Activated T-cell treated with anti-CD3 and anti-CD28 coated beads for 48 hours (primary cell): ENCODE results near the gene NDUFA11.
A peak's percentile ranks its signal among the peaks of the same experiment; 100 is the strongest.

Source experiments
- DNase-seq: peaks from one replicate; pipeline ENCODE4 v3.0.0-alpha.2; 2020; ENCODE audit warnings: low read depth

The NDUFA11 gene

DNA sequence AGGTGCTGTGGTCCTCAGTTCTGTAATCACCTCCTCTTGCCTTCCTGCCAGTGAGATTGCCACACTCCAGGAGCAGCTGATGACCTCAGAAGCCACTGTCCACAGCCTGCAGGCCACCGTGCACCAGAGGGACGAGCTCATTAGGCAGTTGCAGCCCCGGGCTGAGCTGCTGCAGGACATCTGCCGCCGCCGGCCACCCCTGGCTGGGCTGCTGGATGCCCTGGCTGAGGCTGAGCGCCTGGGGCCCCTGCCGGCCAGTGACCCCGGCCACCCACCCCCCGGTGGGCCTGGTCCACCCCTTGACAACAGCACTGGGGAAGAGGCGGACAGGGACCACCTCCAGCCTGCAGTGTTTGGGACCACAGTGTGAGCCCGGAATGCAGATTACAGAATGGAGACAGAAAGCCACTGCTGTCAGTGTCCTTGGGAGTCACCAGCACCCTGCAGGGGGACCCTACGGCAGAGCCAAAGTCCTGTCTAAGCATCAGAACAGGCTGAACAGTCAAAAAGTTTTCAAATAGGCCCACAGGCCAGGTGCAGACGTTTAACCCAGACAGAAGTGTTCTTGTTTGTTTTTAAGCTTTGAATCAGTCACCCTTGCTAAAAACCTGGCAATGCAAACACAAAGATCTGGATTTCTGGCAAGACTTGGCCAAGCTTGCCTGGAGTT, 5.3 kb upstream of the NDUFA11 start:
- DNase-seq, result no peak

- no peak for DNase-seq
Measured at GRCh38 chr19:5907241-5907640, 3.7 kb upstream of the NDUFA11 start.

DNA sequence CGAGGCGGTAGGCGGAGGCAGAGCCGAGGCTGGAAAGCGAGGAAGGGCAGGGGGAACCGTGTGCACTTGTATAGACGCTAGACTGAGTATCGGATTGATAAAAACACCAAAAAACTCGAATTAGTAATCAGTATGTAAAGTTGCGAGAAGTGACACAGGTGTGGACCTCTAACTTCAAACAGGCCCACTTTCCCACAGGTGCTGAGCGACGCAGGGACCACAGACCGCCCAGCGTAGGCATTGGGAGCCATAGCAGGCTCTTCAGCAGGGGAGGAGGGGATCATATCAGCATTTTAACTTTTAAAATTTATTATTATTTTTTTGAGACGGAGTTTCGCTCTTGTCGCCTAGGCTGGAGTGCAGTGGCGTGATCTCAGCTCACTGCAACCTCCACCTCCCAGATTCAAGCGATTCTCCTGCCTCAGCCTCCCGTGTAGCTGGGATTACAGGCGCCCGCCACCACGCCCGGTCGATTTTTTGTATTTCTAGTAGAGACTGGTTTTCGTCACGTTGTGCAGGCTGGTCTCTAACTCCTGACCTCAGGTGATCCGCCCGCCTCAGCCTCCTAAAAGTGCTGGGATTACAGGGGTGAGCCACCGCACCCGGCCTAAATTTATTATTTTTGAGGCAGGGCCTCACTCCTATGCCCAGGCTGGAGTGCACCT, 1.7 kb upstream of the NDUFA11 start:
- no peak for DNase-seq

DNA sequence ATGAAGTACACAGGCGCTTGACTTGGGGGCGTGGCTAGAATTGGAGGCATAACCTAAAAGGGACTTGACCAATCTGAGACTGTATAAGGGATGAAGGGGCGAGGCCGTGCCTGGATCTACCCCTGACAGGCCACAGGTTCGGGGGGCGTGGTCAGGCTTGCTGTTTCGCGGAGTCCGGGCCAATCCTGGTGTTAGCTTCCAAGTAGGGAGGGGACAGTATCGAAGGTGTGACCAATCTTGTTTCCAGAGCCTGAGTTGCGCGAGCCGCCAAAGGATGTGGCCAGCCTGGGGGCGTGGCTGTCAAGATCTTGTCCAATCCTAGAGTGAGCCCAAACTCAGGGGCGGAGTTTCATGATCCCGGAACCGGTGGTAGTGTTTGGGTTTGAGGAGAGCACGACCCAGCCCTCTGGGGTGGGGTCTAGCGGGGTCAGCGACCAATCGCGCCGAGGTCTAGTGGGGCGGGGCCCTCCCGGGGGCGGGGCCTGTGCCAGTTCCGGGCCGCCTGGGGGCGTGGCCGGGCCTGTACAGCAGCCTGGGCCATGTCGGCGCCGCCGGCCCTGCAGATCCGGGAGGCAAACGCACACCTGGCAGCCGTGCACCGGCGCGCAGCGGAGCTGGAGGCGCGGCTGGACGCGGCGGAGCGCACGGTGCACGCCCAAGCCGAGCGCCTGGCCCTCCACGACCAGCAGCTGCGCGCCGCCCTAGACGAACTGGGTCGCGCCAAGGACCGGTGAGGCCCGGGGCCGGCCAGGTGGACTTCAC, 943 bp upstream of the NDUFA11 start, which contains the start of gene VMAC:
Gene VMAC (plus strand): TSS at position 521 of the 762 bp plus-strand sequence. CDS start 19 bp downstream, at position 540.
- peak; percentile 99 for DNase-seq

DNA sequence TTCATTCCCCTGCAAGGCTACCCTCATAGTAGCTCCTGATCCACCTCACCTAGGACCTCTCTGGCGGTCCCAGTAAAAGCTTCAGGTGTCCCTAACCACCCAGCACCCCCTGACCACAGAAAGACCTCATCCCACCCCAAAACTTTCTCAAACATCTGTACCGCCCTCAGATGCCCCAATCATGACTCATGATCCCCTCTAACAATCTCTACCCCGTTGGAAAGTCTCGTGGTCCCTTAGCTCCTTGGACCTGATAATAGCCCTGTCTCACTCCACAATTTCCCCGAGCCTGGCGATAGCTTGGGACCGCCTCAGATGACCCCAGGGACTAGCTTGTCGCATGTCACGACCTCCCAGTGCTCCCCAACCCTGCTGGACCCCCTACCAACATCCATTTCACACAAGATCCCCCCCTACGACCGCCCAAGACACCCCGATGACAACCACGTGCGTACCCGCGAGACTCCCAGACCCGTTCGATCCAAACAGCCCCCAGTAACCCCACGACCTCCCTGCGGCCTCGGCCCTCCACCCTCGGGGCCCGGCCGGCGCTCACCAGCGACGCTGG, 450 bp downstream of the NDUFA11 start:
- DNase-seq, result no peak

DNA sequence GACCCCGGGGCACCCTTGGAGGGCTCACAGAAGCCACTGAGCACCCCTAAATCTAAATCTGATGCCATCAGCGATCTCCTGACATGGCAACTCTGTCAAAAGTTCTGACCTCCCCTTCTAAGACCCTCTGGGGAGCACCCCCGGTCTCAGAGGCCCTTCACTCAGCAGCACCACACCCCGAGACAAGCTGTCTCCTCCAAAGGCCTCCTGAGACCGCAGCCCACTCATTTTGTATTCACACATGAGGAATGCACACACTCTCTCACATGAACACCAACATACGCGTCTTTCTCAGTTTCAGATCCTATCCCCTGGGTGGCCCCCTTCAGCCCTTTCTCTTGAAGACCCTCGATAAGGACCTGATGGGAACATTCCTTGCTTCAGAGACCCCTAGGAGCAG, 2.6 kb downstream of the NDUFA11 start:
- no peak for DNase-seq

DNA sequence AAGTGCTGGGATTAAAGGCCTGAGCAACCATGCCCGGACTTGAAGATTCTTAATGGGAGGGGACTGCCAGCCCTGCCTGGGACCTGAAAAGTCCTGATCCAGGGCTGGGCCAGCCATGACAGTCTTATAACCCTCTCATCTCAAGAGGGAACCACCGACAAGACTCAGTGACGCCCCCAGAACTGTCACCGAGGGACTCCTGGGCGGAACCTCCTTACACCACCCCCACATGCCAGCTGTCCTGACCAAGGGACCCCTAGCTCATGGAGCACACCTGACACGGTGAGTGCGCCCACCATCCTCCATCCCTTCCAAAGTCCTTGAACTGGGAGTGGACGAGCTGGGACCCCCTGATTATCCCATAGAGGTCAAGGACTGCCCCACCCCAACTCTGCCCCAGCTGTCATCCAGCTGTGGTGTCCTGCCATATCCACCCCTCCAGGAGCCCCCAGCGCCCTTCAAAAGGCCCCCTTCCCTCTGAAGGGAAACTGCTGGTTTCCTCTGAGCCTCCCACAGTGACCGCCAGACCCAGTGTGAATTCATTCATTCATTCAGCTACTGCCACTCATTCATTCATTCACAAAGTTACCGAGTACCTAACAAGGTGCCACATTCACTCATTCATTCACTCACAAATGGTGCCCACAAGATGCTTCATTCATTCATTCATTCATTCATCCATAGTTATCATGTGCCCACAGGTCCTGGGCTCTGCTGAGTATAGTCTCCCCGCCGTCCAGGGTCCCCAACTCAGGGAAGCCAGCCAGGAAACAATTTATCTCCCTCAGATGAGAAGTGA, 3.7 kb downstream of the NDUFA11 start:
- no peak for DNase-seq

DNA sequence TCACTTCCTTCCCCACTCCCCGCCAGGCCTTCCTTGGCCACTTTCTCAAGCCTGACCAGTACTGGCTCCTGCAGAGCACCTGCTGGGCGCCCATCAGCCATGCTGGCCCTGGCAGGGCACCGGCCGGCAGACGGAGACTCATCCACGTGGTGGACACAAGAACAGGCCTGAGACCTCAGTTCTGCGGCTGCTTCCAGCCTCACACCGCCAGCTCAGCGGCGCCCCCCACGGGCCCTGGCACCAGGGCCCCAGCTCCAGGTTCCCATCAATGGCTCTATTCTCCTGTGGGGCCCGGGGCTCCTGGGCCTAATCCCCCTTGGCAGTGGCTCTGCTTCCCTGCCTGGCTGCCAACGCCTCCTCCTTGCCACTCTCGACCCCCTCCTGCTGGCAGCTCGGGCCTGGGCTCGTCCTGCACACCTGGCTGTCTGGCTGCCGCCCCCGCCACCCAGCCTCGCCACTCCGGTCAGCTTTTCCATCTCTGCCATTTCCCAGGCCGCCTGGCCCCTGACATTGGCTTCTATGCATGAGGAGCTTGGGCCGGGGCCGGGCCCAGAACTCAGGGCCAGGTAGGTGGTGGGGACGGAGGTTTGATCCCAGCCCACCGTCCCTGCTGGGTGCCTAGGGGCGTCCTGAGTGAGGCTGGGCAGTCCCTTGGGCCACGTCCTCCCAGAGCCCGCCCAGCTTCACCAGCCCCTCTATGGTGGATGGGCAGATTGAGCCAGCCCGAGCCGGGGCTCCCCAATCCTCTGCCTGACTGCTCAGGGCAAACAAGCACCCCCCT, 6.2 kb downstream of the NDUFA11 start:
- DNase-seq, result no peak

- no peak for DNase-seq
Measured at GRCh38 chr19:5896365-5897076, 7.1 kb downstream of the NDUFA11 start.

DNA sequence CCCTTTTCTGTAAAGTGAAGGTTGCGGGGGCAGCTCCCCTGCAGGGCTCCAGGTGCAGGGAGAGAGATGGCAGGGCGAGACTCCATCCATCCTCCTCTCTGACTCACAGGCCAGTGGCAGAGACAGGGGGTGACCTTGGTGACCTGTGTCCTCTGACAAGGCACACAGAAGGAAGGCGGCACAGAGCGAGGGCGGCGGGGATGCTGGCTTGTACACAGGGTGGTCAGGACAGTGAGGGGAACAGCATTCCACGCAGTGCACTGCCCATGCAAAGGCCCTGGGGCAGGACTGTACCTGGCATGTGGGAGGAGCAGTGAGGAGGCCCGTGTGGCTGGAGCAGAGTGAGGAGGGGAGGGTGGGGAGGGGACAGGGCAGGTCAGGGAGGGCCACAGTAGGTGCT, 7.7 kb downstream of the NDUFA11 start:
- DNase-seq, result no peak

GRCh38 chr19:5895409-5895808, 8.2 kb downstream of the NDUFA11 start:
- DNase-seq, result no peak

GRCh38 chr19:5894704-5895349, 8.8 kb downstream of the NDUFA11 start:
- no peak for DNase-seq

- no peak for DNase-seq
Measured at GRCh38 chr19:5893907-5894703, 9.5 kb downstream of the NDUFA11 start.

DNA sequence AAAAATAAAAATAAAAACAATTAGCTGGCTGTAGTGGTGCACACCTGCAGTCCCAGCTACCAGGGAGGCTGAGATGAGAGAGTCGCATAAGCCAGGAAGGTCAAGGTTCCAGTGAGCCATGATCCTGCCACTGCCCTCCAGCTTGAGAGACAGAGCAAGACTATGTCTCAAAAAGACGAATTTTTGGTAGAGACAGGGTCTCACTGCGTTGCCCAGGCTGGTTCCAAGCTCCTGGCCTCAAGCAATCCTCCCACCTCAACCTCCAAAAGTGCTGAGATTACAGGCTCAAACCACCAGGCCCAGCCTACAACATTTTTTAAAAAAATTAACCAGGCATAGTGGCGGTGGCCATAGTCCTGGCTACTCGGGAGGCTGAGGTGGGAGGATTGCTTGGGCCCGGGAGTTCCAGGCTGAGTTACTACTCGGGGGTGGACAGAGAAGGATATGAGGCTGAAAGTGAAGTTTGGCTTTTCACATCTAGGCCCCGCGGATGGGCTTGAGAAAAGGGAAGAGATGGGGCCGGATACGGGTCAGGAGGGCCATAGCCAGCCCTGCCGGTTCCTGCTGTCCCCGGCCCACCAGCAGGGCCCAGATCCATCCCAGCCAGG, 10.2 kb downstream of the NDUFA11 start:
- DNase-seq, result no peak

GRCh38 chr19:5892772-5893275, 10.8 kb downstream of the NDUFA11 start:
- no peak for DNase-seq

GRCh38 chr19:5891938-5892771, 11.4 kb downstream of the NDUFA11 start:
- no peak for DNase-seq

DNA sequence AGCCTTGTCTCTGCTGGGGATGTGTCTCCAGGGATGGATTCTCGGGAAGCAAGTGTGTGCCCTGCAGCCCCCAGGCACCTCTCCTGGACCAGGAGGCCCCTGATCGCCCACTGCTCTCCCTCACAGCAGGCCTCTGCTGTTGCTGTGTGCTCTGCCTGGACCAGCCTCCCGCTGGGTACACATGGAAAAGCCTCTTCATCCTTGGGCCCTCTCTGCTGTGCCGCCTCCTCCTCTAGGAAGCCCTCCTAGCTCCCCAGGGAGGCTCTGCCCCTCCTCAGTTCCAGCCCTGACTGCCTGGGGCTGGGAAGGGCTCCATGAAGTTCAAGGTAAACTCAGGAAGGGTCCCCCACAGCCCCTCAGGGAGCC, 12.0 kb downstream of the NDUFA11 start:
- no peak for DNase-seq

GRCh38 chr19:5890099-5890498, 13.5 kb downstream of the NDUFA11 start:
- no peak for DNase-seq
